Thyroid gland (tissue), 4 donors: ENCODE measurements around the gene NIFK. TPM values are rescaled to one million over a fixed set of nuclear protein-coding genes. Genes with fewer than 3 reads are reported as not detected.

Source experiments
- DNase-seq, 2 donors: peaks; one replicate each; pipeline ENCODE4 v3.0.0-alpha.2; 2019
- H3K27ac ChIP-seq, 3 donors: fragments of 200-600 bp; sonication (generic); 1 replicate in 2 of 3; 2 replicates in 1 of 3; pipeline ENCODE4 v1.5.1; 2016 to 2019; ENCODE audit warnings: mild to moderate bottlenecking in 1 of 3, moderate library complexity in 1 of 3
- H3K27me3 ChIP-seq: fragments of 200-600 bp; sonication (generic); one replicate; pipeline ENCODE4 v1.5.1; 2019
- H3K36me3 ChIP-seq, 2 donors: fragments of 200-600 bp; sonication (generic); one replicate each; pipeline ENCODE4 v1.5.1; 2016 to 2019
- H3K4me1 ChIP-seq, 2 donors: fragments of 200-600 bp; sonication (generic); one replicate each; pipeline ENCODE4 v1.5.1; 2017 to 2019
- H3K4me3 ChIP-seq, 3 donors: fragments of 200-600 bp; sonication (generic); replicated peaks in 1 of 3; 1 replicate in 2 of 3; 2 replicates in 1 of 3; pipeline ENCODE4 v1.5.1; 2016; ENCODE audit warnings: mild to moderate bottlenecking in 1 of 3
- H3K9me3 ChIP-seq: fragments of 200-600 bp; sonication (generic); one replicate; pipeline ENCODE4 v1.5.1; 2017
- POLR2A ChIP-seq, 2 donors: fragments of 450-650 bp; IDR thresholded peaks; one replicate each; pipeline ENCODE4 v1.6.1; 2017; ENCODE audit warnings: antibody characterized with exemption in 2 of 2, mild to moderate bottlenecking in 2 of 2, moderate library complexity in 1 of 2
- WGBS, 2 donors: methylation state at CpG; one replicate each; pipeline ENCODE4 v1.1.5; 2017; 5-methylcytosine and 5-hydroxymethylcytosine counted together
- intact Hi-C: fragments of 100-400 bp; cut with DNase I; formaldehyde crosslinking; loops from one replicate; pipeline ENCODE4 v1.15.1; 2023
- total RNA-seq, 4 donors: library from RNA; depleted of rRNA; stranded (reverse); fragments of >200 nt; gene quantifications; one replicate each; pipeline ENCODE4 v1.2.3, GENCODE V29; 2016
- TF ChIP-seq, protein P1 (sequence below), 6 experiments: fragments of 200-600 bp in 3 of 6; fragments of 450-650 bp in 3 of 6; sonication (generic) in 3 of 6; IDR thresholded peaks; one replicate each; pipeline ENCODE4 v1.5.1; 2016 to 2019; ENCODE audit warnings: antibody characterized with exemption in 6 of 6, mild to moderate bottlenecking in 2 of 6, inconsistent platforms in 1 of 6, moderate library complexity in 1 of 6

The NIFK gene
- total RNA-seq, 4 donors from 2014 or later, result 19.1 to 72.2 (median 35.4) TPM

GRCh38 chr2:121776361-121776760 lies 39.7 kb upstream of the NIFK start:
- Histone ChIP-seq H3K9me3 (no peaks in the 10 kb centered on the region), H3K27me3 (no peaks in the 10 kb centered on the region), H3K36me3 (no peaks in the 10 kb centered on the region), H3K4me1 (no peaks in the 10 kb centered on the region), H3K4me3 (no peak overlapping the region), H3K27ac (no peak overlapping the region)
- TF ChIP-seq, protein P1, sequence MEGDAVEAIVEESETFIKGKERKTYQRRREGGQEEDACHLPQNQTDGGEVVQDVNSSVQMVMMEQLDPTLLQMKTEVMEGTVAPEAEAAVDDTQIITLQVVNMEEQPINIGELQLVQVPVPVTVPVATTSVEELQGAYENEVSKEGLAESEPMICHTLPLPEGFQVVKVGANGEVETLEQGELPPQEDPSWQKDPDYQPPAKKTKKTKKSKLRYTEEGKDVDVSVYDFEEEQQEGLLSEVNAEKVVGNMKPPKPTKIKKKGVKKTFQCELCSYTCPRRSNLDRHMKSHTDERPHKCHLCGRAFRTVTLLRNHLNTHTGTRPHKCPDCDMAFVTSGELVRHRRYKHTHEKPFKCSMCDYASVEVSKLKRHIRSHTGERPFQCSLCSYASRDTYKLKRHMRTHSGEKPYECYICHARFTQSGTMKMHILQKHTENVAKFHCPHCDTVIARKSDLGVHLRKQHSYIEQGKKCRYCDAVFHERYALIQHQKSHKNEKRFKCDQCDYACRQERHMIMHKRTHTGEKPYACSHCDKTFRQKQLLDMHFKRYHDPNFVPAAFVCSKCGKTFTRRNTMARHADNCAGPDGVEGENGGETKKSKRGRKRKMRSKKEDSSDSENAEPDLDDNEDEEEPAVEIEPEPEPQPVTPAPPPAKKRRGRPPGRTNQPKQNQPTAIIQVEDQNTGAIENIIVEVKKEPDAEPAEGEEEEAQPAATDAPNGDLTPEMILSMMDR (IDR thresholded peaks at IDR 0.05), result no peak
- TF ChIP-seq POLR2A (IDR thresholded peaks at IDR 0.05), result no peak
- WGBS, 2 donors, result 85 to 87% methylated on average over 3 of the region's 3 CpGs
- no peak for DNase-seq
- intact Hi-C loops, result no loop called here

DNA sequence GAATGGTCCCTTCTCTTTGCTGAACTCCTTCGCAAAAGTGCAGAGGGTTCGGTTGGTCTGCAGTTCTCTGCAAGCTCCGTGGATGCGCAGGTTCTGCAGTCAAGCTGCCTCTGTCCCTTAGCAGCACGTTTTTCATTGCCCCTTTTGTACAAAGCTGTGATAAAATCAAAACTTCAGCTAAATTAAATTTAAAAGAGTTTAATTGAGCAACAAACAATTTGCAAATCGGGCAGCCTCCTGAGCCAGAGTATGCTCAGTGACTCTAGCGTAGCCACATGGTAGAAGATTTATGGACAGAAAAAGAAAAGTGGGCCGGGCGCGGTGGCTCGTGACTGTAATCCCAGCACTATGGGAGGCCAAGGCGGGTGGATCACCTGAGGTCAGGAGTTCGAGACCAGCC lies 37.6 kb upstream of the NIFK start:
- H3K4me1 ChIP-seq, result no peaks in the 10 kb centered on the region
- DNase-seq, result no peak
- H3K9me3 ChIP-seq, result no peaks in the 10 kb centered on the region
- intact Hi-C loops, result no loop called here
- H3K36me3 ChIP-seq, result no peaks in the 10 kb centered on the region
- H3K4me3 ChIP-seq, result no peak overlapping the region
- WGBS, 2 donors, result 92% methylated on average over 13 of the region's 13 CpGs
- H3K27ac ChIP-seq, result no peak overlapping the region
- no peaks in the 10 kb centered on the region for H3K27me3 ChIP-seq
- TF ChIP-seq, protein P1 (IDR thresholded peaks at IDR 0.05), result no peak
- TF ChIP-seq POLR2A (IDR thresholded peaks at IDR 0.05), result no peak

DNA sequence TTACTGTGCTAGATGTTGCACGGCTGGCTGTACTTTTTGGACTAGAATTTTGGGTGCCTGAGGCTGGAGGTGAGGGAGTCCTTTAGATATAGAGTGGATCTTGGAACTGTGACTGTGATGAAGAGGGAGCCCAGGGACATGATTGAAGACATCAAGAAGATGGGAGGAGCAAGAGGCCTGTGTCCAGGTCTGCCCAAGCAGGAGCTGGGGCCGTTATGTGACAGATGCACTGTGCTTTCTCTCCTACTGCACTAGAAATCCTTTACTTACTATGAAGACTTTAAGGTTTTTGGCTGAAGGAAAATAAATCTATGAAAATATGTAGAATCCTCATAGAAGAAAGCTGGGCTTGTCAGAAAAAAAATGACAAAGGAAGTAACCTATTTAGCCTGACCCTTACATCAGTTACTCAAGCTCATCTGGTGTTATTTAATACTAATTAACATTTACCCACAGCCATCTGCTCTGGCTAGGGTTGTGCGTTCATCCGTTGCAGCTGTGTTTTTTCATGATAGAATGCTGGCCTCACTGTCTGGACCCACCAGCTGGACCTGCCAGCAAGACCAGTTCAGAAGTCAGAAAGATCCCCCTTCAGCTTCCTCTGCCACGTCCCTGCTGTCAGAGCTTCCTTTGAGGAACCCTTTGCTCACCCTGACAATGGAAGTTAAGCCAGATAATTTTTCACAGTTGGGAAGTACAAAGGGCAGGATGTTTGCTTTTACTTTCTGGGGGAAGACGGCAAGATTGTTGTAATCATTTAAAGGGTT lies 35.5 kb upstream of the NIFK start:
- no peak for DNase-seq
- Histone ChIP-seq H3K4me3 (no peak overlapping the region), H3K4me1 (no peaks in the 10 kb centered on the region), H3K27me3 (no peaks in the 10 kb centered on the region), H3K27ac (no peak overlapping the region), H3K36me3 (peaks cover 6 to 10% of the 10 kb centered on the region in 2 donors), H3K9me3 (no peaks in the 10 kb centered on the region)
- WGBS, 2 donors, result 42 to 48% methylated on average over 6 of the region's 6 CpGs
- intact Hi-C loops, result no loop called here
- TF ChIP-seq POLR2A (IDR thresholded peaks at IDR 0.05), result no peak
- TF ChIP-seq, protein P1 (IDR thresholded peaks at IDR 0.05), result no peak

DNA sequence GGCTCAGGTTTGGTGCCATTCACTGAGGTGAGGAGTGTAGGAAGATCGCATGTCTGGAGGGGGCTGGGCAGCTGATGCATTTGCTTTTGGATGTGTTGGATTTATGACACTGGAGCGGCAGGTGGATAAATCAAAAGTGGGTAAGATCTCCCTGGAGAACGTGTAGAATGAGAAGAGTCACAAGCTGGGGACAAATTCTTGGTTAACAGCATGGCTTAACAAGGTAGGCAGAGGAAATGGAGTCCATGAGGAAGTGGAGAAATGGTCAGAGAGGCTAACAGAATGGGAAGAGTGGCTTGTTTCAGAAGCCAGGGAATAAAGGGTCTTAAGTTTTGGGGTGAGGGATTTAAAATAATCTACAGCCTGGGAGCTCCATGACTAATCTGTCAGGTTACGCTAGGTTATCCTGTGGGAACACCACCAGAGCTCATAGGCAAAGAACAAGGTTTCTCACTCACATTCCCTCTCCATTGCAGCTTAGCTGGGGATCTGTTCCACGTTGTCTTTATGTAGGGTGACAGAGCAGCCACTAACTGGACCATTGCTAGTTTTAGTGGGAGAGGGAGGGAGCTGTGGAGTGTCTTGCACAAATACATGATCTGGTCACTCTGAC lies 31.6 kb upstream of the NIFK start:
- TF ChIP-seq POLR2A (IDR thresholded peaks at IDR 0.05), result no peak
- TF ChIP-seq, protein P1 (IDR thresholded peaks at IDR 0.05), result no peak
- H3K9me3 ChIP-seq, result no peaks in the 10 kb centered on the region
- intact Hi-C loops, result no loop called here
- no peak overlapping the region for H3K27ac ChIP-seq
- H3K4me1 ChIP-seq, result no peaks in the 10 kb centered on the region
- H3K36me3 ChIP-seq, result peaks cover 37 to 47% of the 10 kb centered on the region in 2 donors
- H3K4me3 ChIP-seq, result no peak overlapping the region
- no peaks in the 10 kb centered on the region for H3K27me3 ChIP-seq
- 80 to 92% methylated on average over 5 of the region's 5 CpGs for WGBS, 2 donors
- DNase-seq, result no peak

DNA sequence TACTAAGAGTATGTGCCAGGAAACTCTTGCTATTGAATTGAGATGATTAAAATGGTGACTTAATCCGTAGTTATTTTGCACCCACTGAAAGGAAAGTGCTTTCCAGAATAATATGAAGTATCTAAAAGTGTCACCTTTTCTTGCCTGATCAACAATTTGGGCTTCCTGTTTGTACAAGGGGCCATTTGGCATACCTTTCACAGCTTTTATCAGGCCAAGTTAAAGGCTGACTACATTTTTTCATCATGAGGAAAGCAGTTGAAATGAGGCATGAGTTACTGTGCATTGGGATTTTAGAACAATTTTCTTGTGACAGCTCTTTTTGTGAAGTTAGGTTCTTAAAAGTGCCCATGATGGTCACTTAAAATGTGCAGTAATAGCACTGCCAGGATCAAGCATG lies 29.9 kb upstream of the NIFK start:
- H3K9me3 ChIP-seq, result no peaks in the 10 kb centered on the region
- H3K36me3 ChIP-seq, result peaks cover 53 to 62% of the 10 kb centered on the region in 2 donors
- no peak for DNase-seq
- H3K27ac ChIP-seq, result no peak overlapping the region
- H3K4me1 ChIP-seq, result no peaks in the 10 kb centered on the region
- intact Hi-C loops, result no loop called here
- no peak for TF ChIP-seq POLR2A (IDR thresholded peaks at IDR 0.05)
- TF ChIP-seq, protein P1 (IDR thresholded peaks at IDR 0.05), result no peak
- H3K4me3 ChIP-seq, result no peak overlapping the region
- 86 to 91% methylated on average over 1 of the region's 1 CpG for WGBS, 2 donors
- no peaks in the 10 kb centered on the region for H3K27me3 ChIP-seq
